ENCODE measurements around the gene CFAP90. TPM values are rescaled to one million over a fixed set of nuclear protein-coding genes. Genes with fewer than 3 reads are reported as not detected.

Gene CFAP90
- total and polyA plus RNA-seq, 2 donors (not counting 3 experiments of a cell fraction or from before 2014, with no cell fraction given) = 0.07 TPM; not detected in 1

DNA sequence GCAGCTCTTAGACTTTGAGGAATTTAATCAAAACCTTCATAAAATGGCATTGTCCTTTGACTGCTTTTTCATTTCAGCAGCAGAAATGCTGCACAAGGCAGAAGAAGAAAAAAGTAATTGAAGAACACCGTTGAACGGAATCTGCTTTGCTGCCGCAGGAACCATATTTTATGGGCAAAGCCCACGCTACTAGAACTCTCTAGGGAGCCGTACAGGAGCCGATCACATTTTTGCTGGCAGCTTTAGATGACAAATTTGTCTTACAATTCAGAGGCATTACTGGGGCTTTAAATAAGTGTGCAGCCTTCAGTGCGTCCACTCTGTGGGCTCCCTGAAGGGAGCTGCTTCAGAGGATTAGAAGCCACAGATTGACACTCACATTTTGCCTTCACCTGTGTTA lies 5.4 kb downstream of the CFAP90 start:
- no peaks in the 10 kb centered on the region for H3K36me3 ChIP-seq (ENCODE audit: control insufficient read depth in 2 of 2, extremely low read depth in 1 of 2, insufficient read depth in 2 of 2, low read length in 2 of 2)
- CTCF ChIA-PET = no interaction called here
- H3K27me3 ChIP-seq (ENCODE audit: control insufficient read depth in 2 of 2, insufficient read depth in 2 of 2, low read length in 2 of 2) = peaks cover 21 to 25% of the 10 kb centered on the region in 2 experiments
- no peak overlapping the region for H3K4me2 ChIP-seq (ENCODE audit: insufficient read depth, low read length)
- dilution Hi-C loops (cut with MboI; ENCODE audit: extremely low pct_ligation_motif_present, low sequenced_read_pairs) = no loop called here
- H3K9ac ChIP-seq (replicated peaks; ENCODE audit: extremely low read depth, insufficient read depth, low read length) = no peak overlapping the region
- no TSS peak for BruUV-seq (replicated peaks)
- H3K4me1 ChIP-seq (ENCODE audit: control insufficient read depth, extremely low read depth, insufficient read depth, low read length) = no peaks in the 10 kb centered on the region
- FAIRE-seq (no peak), DNase-seq (ENCODE audit: low read depth, low spot score) (no peak)
- no peaks in the 10 kb centered on the region for H3K9me1 ChIP-seq (replicated peaks; ENCODE audit: control insufficient read depth, extremely low read depth, insufficient read depth, low read length)
- no peak for TF ChIP-seq GATA2 (IDR thresholded peaks at IDR 0.05; ENCODE audit: insufficient read depth, insufficient read length, low read depth, low read length)
- no peak for TF ChIP-seq POLR2AphosphoS5 (IDR thresholded peaks at IDR 0.05; ENCODE audit: insufficient read depth, low read depth, low read length)
- no peak for TF ChIP-seq CTCF (IDR thresholded peaks at IDR 0.05; ENCODE audit: extremely low read depth in 1 of 2, insufficient read depth in 1 of 2, low read depth in 1 of 2, low read length in 2 of 2)
- TF ChIP-seq POLR2A (IDR thresholded peaks at IDR 0.05; ENCODE audit: low read depth, low read length) = no peak
- TF ChIP-seq JUN (IDR thresholded peaks at IDR 0.05; ENCODE audit: borderline replicate concordance, insufficient read depth, insufficient read length, low read depth) = no peak
- no peak for TF ChIP-seq FOS (IDR thresholded peaks at IDR 0.05; ENCODE audit: borderline replicate concordance, insufficient read depth, low read length)
- no peak for TF ChIP-seq MYC (IDR thresholded peaks at IDR 0.05; ENCODE audit: low read depth, low read length)
- TF ChIP-seq EZH2 (IDR thresholded peaks at IDR 0.05; ENCODE audit: borderline replicate concordance, low read depth, low read length, severe bottlenecking) = no peak
- TF ChIP-seq MAX (IDR thresholded peaks at IDR 0.05; ENCODE audit: insufficient read depth, insufficient read length) = no peak
- H3K4me3 ChIP-seq (replicated peaks in 1 of 3; ENCODE audit: insufficient read depth in 1 of 3, low read depth in 1 of 3, low read length in 3 of 3) = no peak overlapping the region
- H2AFZ ChIP-seq (ENCODE audit: low read depth, low read length) = no peak overlapping the region
- H3K9me3 ChIP-seq (replicated peaks; ENCODE audit: control insufficient read depth, insufficient read depth, low read length) = no peaks in the 10 kb centered on the region
- no peak overlapping the region for H3K27ac ChIP-seq (ENCODE audit: insufficient read depth, low read depth, low read length)
- no peaks in the 10 kb centered on the region for H3K79me2 ChIP-seq (ENCODE audit: control insufficient read depth, insufficient read depth, low read length)
- intact Hi-C loops (cut with micrococcal nuclease) = no loop called here
- POLR2A ChIA-PET = no interaction called here
- H4K20me1 ChIP-seq (replicated peaks; ENCODE audit: control insufficient read depth, extremely low read depth, insufficient read depth, low read length) = no peaks in the 10 kb centered on the region

Measured in endothelial cell of umbilical vein (primary cell).